DMS 273 treated with DMSO at 0.1 percent for 48 hours (cell line): ENCODE data around the gene PDE11A.
A peak's percentile ranks its signal among the peaks of the same experiment; 100 is the strongest.
"Not testable (repeated sequence)": the region's sequence is repeated elsewhere in the genome, so short reads cannot be mapped to it uniquely, and the experiment has no call there.

Experiments
- DNase-seq: peaks from one replicate; lab custom pipeline; 2025; lab: John Stamatoyannopoulos, UW

The PDE11A gene

DNA sequence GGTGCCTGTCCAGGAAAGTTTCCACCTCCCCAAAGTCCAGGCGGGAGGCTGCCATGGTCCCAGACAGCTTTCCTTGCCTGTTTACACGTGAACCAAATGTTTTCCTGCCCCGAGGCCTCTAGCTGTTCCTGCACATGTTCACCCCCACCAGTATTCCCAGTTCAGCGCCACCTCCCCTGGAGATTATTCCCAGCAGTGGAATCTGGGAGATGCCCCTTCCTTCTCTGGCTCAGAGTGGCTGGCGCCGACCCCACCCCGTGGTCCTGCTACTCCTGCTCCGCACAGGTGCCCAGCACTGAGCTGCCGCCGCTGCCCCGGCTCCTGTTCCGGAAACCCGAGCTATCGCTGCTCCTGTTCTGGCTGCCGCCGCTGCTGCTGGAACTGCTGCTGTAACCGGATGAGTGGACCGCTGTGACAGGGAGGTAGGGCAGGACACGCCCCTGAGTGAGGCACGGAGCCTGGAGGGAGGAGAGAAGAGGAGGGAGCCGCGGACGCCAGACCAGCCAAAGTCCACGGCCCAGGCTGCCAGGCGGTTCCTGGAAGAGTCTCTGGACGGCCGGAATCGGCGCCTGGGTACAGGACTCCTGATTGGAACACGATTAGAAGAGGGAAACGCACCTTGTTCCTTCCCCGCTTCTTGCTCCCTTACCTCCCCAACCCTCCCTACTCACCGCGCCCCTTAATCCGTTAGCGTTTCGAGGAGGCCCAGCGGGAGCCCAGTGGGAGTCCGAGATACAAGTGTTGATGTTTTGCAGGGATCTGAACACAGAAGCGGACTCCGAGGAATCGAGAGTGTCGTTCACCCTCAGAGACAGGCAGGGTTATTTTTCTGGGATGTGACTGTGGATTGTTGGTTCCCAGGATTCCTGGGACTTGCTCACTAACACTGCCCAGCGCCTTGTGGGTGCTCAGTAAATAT lies at the start of gene PDE11A:
PDE11A (minus strand) TSS at position 395 of the 919 bp plus-strand sequence; CDS start at position 55, 340 bp downstream.
- DNase-seq: peak; percentile 34

DNA sequence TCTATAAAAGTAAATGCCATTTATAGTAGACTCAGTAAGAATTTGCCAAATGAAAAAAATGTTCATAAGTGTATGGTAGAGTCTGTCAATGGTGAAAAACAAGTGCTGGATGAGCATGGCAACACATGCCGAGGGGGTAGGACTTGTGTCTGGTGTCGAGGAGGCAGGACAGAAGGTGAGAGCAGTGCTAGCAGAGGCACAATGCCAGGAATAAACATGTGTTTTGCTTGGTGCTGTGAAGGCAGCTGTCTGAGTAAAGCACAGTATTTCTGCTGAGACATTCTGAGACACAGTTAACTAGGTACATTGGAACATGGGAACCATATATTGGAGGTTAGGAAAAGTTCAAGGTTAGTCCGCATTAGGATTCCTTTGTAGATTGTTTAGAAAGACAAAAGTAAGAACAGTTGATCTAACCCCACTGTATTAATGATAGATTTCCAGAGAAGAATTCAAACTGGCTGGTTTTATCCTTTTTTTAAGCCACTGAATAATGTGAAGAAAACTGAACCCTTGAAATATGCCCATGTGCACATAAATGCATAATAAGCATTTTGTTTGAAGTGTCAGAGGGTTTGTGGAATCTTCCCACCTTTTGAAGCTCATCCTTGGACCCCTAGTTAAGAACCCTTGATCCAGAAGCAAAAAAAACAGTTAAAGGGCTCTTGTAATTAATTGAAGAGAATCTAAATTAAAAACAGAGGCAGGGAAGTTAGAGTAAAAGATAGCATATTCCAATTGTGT lies 46.8 kb upstream of the PDE11A start:
- DNase-seq: peak; percentile 74

DNA sequence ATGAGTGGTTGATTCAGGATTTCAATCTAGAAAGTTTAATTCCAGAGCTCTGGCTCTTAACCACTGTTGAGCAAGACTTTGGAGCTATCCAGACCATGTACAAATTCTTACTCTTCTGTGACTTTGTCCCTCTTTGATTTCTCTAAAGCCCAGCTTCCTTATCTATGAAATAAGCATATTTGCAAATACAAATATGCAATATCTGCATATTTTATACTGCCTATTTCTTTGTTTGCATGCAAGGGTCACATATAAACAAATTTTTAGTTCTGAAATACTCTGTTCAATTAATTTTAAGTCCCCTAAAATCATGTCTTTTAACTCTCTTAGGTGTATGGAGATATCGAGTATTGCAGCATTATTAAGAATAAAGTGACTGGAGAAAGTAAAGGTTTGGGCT lies 45.1 kb upstream of the PDE11A start:
- DNase-seq: no peak

DNA sequence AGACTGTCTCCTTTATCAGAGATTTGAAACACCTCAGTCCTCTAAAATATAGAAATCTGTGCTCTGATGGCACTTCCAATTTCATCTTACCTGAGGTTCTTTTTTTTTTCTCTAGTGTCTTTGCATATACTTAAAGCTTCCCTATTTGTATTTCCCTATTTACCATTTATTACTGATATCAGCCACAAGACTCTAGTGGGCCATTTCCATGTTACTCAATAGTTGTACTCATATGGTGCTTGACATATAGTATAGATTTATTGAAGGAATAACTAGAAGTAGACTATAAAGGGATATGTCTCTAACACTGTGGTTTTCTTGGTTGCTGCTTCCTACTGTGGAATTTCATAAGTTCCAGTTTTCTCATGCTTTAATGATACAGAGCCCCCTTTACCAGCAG lies 42.7 kb upstream of the PDE11A start:
- no peak for DNase-seq

DNA sequence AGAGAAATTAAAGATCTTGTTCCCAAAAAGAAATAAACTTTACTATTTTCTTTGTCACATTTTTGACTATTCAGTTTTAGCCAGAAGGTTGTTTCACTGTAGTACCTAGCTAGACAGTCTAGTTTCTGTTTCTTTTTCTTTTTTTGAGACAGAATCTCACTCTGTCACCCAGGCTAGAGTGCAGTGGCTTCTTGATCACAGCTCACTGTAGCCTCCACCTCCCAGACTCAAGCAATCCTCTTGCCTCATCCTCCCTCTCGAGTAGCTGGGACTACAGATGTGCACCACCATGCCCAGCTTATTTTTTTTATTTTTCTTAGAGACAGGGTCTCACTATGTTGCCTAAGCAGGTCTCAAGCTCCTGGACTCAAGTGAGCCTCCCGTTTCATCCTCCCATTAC lies 41.9 kb upstream of the PDE11A start:
- no peak for DNase-seq

DNA sequence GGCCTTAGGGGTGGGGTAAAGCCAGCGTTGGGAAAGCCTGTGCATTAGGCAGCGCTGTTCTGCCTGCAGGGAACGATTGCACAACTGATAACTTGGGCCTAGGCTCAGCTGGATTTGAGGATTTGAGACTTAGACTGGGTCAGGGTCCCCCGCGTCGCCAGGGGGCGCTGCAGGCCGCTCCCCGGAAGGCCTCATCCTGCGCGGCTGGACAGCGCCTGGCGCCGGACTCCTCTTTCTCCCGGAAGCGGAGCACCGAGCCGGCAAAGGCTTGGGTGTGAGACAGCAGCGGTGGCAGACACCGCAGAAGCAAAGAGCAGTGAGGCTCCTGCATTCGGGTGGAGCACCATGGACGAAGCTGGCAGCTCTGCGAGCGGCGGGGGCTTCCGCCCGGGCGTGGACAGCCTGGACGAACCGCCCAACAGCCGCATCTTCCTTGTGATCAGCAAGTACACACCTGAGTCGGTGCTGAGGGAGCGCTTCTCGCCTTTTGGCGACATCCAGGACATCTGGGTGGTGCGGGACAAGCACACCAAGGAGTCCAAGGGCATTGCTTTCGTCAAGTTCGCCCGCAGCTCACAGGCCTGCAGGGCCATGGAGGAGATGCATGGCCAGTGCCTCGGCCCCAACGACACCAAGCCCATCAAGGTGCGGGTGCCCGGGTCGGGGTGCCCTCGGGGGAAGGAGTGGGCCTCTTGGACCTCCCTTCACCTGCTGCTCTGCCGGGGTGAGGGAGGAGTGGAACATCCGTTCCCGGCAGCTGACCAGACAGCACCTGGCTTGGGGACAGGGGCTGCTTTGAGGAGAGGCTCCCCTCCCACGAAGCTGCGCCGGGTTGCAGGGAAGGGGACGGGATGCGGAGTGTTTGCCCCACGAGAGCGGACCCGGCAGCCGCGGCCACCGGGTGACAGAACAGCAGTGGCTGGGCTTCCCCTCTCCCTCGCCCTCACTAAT lies 39.9 kb upstream of the PDE11A start, which contains the start of gene RBM45:
RBM45 (plus strand) TSS at position 236 of the 951 bp plus-strand sequence; CDS start at position 346, 110 bp downstream.
- DNase-seq: peak; percentile 65

DNA sequence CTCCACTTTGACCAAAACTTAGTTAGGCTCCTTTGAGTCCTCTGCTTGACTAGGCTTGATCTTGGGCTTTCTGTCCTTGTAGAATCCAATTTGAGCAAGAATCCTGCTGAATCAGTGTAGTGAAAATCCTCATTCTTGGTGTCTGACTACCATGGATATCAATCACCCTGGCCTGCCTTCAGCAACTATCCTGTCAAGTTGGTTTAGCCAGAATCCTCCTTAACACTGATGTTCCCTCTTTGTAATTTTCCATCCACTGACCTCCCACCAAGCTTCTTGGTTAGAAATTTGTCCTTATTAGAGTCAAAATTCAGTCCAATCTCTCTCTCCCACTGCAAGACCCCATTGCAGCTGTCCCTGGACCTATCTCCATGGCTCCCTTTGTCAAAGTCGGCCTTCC lies 39.2 kb upstream of the PDE11A start:
- DNase-seq: no peak

DNA sequence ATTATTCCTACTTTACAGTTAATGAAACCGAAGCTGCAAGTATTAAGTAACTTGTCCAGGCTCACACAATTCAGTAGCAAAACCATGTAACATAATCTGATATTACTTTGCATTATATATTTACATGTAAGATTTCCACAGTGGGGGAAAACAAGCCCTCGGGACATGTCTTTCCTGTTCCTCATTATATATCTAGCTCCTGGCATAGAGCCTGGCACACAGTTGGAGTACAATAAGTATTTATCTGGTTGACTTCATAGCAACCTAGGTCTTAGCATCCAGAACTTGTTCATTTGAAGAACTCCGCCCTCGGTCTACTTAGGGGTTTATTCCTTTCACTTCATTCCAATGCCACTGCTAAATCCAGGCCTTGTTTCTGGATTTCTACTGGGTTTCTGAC lies 38.1 kb upstream of the PDE11A start:
- DNase-seq: no peak

DNA sequence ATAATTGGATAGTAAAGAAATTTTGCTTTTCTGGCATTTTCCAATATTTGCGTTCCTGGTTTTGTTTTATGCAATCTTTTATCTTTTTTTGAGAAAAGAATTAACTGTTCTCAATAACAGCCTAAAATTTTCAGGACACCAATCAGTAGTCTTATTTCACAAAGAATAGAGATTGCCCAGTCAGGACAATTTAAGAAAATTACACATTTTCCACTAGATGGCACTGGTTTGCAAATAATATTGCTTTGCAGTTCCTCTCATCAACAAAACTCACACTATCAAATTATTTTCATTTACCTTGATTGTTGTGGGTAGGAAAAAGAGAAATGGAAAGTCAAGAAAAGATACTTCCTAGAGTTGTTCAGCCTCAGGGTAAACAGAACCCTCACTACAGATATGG lies 37.2 kb upstream of the PDE11A start:
- peak; percentile 7 for DNase-seq

DNA sequence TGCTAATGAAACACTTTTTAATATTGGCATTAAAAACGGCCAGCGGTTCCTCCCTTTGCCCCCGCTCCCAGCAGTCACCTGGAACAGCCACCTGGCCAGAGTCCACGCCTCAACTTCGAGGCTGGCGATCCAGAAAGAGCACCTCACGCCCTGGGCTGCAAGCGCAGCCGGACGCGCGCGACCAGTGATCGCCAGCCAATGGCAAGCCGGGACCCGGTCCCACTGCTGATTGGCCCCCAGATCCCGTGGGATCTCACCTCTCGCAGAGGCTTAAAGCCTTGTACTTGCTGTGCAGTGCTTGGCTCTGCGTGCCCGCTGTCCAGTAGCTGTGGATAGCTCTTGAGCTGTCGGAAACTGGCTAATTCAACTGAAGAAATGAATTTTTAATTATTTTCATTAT lies 35.6 kb upstream of the PDE11A start:
- no peak for DNase-seq

DNA sequence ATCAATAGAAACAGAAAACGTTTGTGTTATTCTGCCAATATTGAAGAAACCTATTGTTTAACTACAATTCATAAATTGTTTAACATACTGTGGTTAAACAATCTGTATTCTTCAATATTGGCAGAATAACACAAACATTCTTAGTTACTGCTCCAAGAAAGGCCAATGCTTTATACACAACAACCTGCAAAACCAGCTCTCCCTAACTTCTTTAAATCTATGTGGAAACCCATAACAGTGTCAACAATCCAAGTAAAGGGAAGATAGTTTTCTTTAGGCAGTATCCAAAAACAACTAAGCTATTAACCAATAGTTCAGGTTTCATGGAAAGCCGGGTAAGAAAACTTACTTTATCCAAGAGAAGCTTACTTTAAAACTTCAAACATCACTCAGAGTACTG lies 33.5 kb upstream of the PDE11A start:
- no peak for DNase-seq

DNA sequence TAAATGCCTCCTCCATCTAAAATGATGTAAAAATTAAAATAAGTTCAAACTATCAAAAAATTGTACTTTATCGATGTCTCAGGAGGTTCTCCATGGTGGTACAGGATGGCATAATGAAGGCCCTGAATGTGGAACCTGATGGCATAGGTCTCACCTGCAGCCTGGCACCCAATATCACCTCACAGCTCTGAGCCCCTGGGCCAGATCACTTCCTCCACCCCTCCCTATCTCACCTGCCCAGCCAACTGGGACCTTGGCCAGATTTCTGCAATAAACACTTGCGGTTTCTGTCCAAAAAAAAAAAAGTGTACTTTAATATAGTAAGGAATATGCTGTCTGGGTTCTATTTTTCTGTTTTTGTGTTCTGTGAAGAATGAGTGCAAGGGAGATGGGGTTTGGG lies 33.0 kb upstream of the PDE11A start:
- DNase-seq: no peak

DNA sequence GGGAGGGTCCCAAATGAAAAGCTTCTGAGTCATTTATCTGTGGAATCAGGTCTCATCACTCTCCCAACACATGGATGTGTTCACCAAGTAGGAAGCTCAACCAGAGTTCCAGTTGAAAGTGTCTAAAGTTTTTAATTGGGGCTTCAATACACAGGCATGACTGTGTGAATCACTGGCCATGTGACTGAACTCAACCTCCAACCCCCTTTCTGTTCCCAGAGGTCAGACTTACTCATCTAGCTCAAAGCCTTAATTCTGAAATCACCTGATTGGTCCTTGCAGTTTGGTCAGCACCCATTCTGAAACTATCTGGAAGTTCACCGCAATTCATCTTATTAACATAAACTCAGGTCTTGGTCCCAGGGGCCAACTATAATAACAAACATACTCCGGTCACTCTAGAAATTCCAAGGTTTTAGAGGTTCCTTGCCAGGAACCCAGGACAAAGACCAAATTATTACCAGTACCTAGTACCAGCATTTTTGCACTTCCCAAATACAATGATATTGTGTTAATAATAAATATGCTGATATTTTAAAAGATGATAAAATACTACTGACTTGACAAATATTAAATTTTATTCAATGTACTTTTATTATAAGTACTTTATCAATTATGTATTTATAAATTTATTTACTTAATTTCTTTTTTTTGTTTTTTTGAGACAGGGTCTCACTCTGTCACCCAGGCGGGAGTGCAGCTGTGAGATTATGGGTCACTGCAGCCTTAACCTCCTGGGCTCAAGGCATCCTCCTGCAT lies 28.9 kb upstream of the PDE11A start:
- no peak for DNase-seq

DNA sequence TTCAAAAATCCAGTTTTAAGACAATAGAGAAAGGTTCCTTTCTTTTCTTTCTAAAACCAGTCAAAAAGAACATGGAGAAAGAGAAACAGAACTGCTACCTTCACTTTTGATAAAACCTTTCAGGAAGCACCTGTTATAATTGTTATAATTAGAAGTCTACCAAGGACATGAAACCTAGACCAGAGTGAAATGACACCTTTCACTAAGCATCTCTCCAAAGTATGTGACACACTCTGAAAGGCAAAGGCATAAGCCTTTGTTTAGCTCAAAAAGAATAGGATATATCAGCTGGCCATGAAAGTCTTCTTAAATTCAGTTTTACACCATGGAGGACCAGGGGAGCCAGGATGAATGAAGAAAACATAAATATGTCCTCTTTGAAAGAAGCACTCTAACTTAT lies 20.9 kb upstream of the PDE11A start:
- DNase-seq: no peak

DNA sequence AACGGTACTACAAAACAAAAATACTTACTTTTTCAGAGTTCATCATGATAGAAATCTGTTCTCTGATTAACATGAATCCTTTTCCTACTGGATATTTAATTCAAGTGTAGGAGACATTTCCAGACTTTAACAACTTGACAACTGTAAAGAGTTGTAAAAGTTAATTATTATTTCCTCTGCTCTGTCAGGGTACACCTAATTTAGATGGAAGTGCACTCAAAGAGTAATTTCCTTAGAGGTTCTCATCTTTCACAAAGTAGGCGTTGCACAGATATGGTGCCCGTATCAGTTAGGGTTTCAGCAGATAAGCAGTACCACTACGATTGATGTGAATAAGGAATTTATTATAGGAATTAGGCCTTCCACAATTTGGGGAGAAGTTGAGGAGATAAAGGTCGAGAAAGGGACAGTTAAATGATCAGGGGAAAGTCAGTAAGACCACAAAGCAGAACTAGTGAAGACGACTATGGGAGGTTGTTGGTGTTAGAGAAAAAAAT lies 16.2 kb upstream of the PDE11A start:
- no peak for DNase-seq

DNA sequence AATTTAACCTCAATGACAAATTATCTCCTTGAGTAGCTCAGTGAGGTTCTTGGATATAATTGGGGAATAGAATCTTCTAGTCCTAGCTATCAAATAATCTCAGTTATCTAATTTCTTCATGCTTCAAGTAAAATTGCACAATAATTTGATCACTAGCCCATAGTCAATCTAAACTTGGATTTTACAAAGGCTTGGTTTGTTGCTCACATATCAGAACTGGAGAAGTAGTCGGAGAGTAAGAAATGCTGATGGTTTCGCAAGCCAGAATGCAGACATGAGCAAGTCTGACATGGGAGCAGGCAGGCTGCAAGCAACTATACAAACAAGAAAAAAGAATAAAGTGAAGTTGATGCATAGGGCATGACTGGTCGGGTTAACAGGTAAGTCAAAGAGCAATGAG lies 11.7 kb upstream of the PDE11A start:
- no peak for DNase-seq

DNA sequence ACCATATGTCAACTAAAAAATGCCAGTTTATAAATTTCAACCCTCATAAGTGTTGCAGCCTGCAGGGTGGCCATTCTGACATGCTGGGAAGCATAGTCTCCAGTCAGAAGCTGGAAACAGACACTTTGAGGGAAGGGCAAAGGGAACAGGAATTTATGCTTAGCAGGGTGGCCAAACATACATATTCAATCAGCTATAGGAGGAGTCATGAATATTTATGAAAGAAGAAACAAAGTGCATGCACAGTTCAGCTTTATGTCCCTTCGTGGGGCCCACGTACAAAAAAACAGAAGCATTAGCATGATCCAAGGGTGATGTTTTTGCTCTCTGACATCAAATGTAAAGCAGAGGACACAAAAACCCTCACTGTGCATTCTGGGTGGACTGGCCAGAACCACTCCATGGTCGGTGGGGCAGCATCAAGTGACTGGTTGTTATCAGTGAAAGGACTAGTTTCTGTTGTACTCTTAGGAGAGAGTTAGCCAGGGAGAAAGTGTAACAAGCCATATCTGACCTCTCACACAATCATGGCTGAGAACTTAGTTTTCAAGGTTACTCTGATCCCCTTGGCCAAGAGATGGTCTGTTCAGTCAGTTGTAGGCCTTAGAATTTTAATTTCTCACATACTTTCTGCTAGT lies 9.9 kb upstream of the PDE11A start:
- DNase-seq: no peak

DNA sequence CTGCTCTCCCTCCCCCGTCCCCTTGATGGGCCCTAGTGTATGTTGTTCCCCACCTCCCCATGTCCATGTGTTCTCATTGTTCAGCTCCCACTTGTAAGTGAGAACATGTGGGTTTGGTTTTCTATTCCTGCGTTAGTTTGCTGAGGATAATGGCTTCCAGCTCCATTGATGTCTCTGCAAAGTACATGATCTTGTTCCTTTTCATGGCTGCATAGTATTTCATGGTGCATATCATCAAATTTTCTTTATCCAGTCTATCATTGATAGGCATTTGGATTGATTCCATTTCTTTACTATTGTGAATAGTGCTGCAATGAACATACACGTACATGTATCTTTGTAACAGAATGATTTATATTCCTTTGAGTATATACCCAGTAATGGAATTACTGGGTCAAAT lies 6.7 kb upstream of the PDE11A start:
- DNase-seq: not testable (repeated sequence)

DNA sequence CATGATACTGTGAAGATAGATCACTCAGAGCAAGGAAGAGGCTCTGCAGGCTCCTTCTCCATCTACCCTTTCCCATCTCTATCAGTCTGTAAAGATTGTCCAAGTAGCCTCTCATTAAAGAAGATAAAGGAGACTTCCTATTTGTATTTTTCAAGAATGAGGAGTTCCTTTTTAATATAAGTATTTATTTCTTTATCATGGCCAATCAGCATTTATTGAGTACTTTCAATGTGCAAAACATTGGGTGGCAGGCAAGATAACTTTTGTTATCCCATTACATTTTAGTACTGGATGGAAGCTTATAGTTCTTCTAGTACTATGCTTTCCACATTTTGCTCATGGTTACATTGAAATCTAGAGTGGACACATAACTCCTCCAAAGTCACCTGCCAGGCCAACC lies 3.6 kb upstream of the PDE11A start:
- DNase-seq: no peak

DNA sequence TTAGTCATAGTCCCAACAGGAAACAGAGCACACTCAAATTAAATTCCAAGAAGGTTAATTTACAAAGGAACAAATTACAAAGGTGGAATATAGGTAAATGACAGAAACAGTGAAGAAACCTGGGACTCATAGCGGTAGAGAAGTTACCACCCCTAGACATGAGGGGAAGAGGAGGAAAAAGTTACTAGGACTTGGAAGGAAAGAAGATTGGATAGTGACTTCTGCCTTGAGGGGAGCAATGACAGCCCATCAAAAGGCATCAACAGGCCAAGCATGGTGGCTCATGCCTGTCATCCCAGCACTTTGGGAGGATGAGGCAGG lies 2.4 kb upstream of the PDE11A start:
- DNase-seq: no peak
